ENCODE measurements around the gene ARL2BP. TPM values are rescaled to one million over a fixed set of nuclear protein-coding genes. Genes with fewer than 3 reads are reported as not detected.

Gene ARL2BP
- total RNA-seq, 1 experiment from 2014 or later, result 33.1 TPM

- H3K36me3 ChIP-seq (ENCODE audit: insufficient read depth, low read length, poor library complexity, severe bottlenecking), result peaks cover 79% of the 10 kb centered on the region
- no peak for TF ChIP-seq CTCF (conservative IDR thresholded peaks at IDR 0.05; ENCODE audit: low read depth, low read length)
- no peak for TF ChIP-seq EZH2 (IDR thresholded peaks at IDR 0.05; ENCODE audit: borderline replicate concordance, low read depth, low read length, poor library complexity, severe bottlenecking)
- no TSS peak for BruUV-seq (replicated peaks)
Observed at GRCh38 chr16:57216968-57217367, 28.1 kb upstream of the ARL2BP start.

GRCh38 chr16:57223057-57223456, 22.0 kb upstream of the ARL2BP start:
- POLR2A ChIA-PET (ENCODE audit: low non-redundant PET), result no interaction called here
- CTCF ChIA-PET, result no interaction called here
- Histone ChIP-seq H3K4me1 (ENCODE audit: insufficient read depth, low read length, poor library complexity, severe bottlenecking) (no peaks in the 10 kb centered on the region), H3K4me3 (ENCODE audit: low read depth, low read length, poor library complexity, severe bottlenecking) (no peak overlapping the region), H3K36me3 (ENCODE audit: insufficient read depth, low read length, poor library complexity, severe bottlenecking) (peaks cover 59% of the 10 kb centered on the region), H3K27ac (ENCODE audit: low read depth, low read length, poor library complexity, severe bottlenecking) (no peak overlapping the region), H3K27me3 (replicated peaks; ENCODE audit: insufficient read depth, low read depth, low read length, poor library complexity) (no peaks in the 10 kb centered on the region), H3K9me3 (ENCODE audit: low read depth, low read length, poor library complexity, severe bottlenecking) (no peaks in the 10 kb centered on the region)
- DNase-seq (ENCODE audit: low spot score), result no peak
- no TSS peak for BruUV-seq (replicated peaks)
- no peak for TF ChIP-seq CTCF (conservative IDR thresholded peaks at IDR 0.05; ENCODE audit: low read depth, low read length)
- no peak for TF ChIP-seq EZH2 (IDR thresholded peaks at IDR 0.05; ENCODE audit: borderline replicate concordance, low read depth, low read length, poor library complexity, severe bottlenecking)
- intact Hi-C loops (cut with micrococcal nuclease; ENCODE audit: unreplicated experiment), result no loop called here

More at GRCh38 chr16:57216968-57217367, 28.1 kb upstream of the ARL2BP start:
- no peak for DNase-seq (ENCODE audit: low spot score)
- Histone ChIP-seq H3K27ac (ENCODE audit: low read depth, low read length, poor library complexity, severe bottlenecking) (no peak overlapping the region), H3K9me3 (ENCODE audit: low read depth, low read length, poor library complexity, severe bottlenecking) (peaks cover 8% of the 10 kb centered on the region), H3K27me3 (replicated peaks; ENCODE audit: insufficient read depth, low read depth, low read length, poor library complexity) (no peaks in the 10 kb centered on the region), H3K4me1 (ENCODE audit: insufficient read depth, low read length, poor library complexity, severe bottlenecking) (no peaks in the 10 kb centered on the region), H3K4me3 (ENCODE audit: low read depth, low read length, poor library complexity, severe bottlenecking) (no peak overlapping the region)
- ChIA-PET POLR2A (ENCODE audit: low non-redundant PET) (no interaction called here), CTCF (no interaction called here)
- intact Hi-C loops (cut with micrococcal nuclease; ENCODE audit: unreplicated experiment), result no loop called here

GRCh38 chr16:57224651-57225335, 20.3 kb upstream of the ARL2BP start:
- Histone ChIP-seq H3K4me3 (ENCODE audit: low read depth, low read length, poor library complexity, severe bottlenecking) (no peak overlapping the region), H3K9me3 (ENCODE audit: low read depth, low read length, poor library complexity, severe bottlenecking) (no peaks in the 10 kb centered on the region), H3K36me3 (ENCODE audit: insufficient read depth, low read length, poor library complexity, severe bottlenecking) (peaks cover 61% of the 10 kb centered on the region), H3K27me3 (replicated peaks; ENCODE audit: insufficient read depth, low read depth, low read length, poor library complexity) (no peaks in the 10 kb centered on the region), H3K4me1 (ENCODE audit: insufficient read depth, low read length, poor library complexity, severe bottlenecking) (no peaks in the 10 kb centered on the region), H3K27ac (ENCODE audit: low read depth, low read length, poor library complexity, severe bottlenecking) (no peak overlapping the region)
- CTCF ChIA-PET, result no interaction called here
- TF ChIP-seq EZH2 (IDR thresholded peaks at IDR 0.05; ENCODE audit: borderline replicate concordance, low read depth, low read length, poor library complexity, severe bottlenecking) (no peak), CTCF (conservative IDR thresholded peaks at IDR 0.05; ENCODE audit: low read depth, low read length) (no peak)
- no peak for DNase-seq (ENCODE audit: low spot score)
- no TSS peak for BruUV-seq (replicated peaks)
- POLR2A ChIA-PET (ENCODE audit: low non-redundant PET), result interaction anchor here (0.6 kb wide), 1 partner anchor 85 kb away, joined by 5 read pairs; no protein-coding TSS in a partner anchor
- intact Hi-C loops (cut with micrococcal nuclease; ENCODE audit: unreplicated experiment), result no loop called here
